HG03280 (cell line): ENCODE data around the gene PRKRA.
"Not testable (repeated sequence)": the region's sequence is repeated elsewhere in the genome, so short reads cannot be mapped to it uniquely, and the experiment has no call there.

Experiments
- ATAC-seq: cut with Tn5 transposase; IDR thresholded peaks from one replicate; pipeline ENCODE4 v1.9.1; 2021; ENCODE audit warnings: mild to moderate bottlenecking, moderate library complexity; ENCODE audit not compliant: unreplicated experiment

PRKRA gene

DNA sequence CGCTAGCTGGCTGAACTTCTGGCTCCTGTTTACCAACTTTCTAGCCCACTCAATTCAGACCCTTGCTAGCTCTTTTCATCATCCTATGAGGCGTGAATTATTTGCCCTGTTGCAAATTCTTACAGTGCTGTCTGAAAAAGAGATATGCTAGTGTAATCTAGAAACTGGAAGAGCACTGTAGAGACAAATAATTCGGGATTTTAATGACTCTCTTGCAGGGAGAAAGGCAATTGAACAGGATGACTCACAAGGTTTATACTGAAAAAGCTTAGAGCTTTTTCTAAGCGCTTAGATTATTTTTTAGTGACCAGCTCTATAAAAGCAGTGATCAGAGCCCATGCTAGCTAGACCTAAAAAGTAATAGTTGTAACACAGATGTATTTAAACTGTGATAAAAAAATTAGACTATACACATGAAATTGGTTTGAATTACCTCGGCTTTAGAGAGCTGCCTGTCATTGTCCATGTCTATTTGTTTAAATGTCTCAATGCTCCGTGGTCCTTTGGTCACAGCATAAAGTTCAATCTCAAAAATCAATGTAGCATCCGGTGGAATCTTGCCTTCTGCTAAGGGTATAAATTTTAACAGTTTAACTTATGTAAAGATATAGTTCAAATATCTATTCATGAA, 18.4 kb upstream of the PRKRA start:
- ATAC-seq: no peak

DNA sequence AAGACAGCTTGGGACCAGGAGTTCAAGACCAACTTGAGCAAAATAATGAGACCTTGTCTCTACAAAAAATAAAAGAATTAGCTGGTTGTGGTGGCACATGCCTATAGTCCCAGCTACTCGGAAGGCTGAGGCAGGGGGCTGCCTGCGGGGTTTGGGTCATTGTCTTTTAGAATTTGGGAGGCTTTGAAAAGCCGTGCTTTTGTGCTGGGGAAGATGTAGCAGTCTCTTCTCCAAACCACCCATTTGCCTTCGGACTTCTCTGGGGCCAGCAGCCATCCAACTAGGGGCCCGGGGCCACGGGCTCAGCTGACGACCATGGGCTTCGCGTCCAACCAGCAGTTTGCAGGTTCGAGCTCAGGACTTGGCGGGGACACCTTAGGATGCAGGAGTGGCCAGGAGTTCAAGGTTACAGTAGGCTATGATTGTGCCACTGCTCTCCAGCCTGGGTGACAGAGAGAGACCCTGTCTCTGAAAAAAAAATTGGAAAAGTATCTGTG, 6.5 kb upstream of the PRKRA start:
- no peak for ATAC-seq

DNA sequence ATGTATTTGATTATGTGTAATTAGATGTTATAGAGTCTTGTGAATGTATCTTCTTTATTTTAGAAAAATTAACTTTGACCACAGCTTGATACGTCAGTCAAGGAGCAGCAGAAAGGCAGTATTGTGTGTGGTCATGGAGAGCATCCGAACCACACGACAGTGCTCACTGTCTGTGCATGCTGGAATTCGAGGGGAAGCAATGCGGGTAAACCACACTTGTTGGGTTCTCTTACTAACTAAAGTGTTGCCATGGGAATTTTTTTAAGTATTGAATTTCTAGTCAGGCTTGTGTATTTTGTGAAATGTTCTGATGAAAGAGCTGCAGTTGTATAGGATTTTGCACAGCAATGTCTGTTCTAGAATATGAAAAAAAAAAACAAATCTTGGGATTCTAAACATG, 5.0 kb upstream of the PRKRA start:
- no peak for ATAC-seq

DNA sequence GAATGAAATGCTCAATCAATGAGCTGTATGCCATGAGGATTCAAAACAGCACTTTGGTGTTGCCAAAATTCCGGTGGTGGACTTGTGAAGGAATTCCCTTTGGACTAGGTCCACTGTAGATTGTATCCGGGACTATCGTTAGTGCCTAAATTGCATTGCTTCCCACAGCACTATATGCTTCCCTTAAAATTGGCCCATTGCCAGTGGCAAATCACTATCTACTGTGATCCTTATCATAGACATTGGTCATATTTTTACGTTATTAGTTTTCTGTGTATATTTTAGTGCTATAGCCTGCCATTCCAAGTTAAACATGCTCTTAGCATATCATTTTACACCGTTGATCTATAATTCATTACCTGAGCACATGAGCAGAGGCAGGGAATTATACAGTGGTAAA, 1.9 kb upstream of the PRKRA start:
- no peak for ATAC-seq

DNA sequence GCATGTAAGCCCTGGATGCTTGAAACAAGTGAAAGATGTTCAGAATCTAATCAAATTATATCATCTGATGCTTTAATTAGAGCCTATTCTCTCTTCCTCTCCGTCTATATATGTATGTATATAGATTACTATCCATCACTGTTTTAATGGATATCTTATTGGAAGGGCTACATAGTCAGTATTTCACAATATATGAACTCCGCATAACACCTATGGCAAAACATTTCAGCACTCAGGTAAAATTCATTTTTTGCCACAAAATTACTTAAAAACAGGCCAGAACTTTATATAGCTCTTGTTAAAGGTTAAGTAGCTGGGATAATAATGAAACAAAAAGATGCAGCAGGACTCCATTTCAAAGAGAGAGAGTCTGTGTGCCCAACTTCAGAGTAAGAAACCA, 1.4 kb upstream of the PRKRA start:
- no peak for ATAC-seq

DNA sequence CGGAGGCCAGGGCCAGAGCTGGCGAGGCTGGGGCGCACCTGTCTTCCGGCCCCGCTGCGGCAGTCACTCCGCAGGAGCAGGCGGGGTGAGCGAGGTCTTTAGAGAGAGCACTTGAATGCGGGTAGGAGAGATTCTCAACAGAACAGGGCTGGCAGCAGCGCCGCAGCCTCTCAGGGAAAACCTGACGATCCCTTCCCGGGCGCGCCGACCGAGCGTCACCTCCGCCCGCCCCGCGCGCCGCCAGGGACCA, 526 bp downstream of the PRKRA start:
- peak; percentile 54 for ATAC-seq

DNA sequence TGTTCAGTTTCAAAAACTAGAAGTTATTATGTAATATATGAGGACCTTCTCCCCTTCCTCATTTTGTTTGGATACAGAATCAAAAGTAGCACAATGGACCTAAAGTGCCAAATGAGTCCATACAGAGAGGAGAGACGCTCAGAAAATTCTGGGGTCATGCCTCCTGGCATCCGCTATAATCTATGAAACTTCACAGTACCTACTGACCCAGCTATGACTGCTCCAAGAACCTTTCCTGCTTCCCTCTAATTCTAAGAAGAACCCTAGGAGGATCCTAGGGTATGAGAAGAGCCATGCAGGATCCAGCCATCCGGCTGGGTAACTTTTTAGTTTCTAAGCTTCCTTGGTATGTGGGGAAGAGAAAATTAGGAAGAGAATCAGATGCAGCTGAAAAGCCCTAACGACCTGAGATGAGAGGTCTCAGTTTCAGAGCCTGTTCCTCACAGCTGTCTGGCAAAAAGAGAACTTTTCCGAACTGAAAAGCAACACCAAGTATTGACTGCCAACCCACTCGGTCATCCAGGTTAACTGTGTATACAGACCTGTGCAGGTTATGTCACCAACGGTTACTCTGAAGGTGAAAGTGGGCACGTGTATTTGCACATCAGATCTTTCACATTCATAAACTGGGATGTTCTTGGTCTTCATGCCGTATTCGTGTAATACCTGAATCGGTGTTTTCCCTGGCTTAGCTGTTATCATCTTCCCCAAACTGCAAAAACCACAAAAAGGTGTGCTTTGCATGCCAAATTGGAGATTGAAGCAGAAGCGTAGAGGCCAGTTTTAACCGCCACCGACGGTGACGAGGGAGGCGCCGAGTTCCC, 1.1 kb downstream of the PRKRA start:
- ATAC-seq: peak; percentile 9

DNA sequence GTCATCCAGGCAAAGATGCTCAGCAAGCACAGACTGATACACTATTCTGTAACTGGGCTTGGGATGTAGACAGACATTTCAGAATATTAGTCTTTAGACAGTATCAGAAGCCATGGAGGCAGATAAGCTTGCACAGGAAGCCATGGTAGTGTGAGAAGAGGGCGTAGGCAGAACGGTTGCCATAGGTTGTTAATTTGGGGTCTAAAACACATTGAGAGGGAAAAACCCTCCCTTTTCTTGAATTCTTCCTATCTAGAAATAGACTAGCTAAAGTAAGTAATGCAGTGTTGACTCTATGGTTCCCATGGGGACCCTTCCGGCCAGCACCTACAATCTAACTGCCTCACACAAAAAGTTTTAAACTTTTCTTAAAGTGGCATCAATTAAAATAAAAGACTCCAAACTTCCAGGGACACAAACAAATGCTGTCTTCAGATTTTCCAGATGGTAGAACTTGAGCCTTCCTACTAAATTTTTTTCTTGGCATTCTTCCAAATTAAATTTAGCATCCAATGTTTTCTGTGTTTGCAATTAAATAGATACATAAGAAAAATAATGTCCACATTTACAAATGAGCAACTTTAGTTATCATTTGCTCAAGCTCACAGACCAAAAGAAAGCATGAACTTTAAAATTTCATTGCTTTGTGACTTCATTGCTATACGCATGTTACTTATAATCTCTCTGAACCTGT, 1.9 kb downstream of the PRKRA start:
- ATAC-seq: no peak

DNA sequence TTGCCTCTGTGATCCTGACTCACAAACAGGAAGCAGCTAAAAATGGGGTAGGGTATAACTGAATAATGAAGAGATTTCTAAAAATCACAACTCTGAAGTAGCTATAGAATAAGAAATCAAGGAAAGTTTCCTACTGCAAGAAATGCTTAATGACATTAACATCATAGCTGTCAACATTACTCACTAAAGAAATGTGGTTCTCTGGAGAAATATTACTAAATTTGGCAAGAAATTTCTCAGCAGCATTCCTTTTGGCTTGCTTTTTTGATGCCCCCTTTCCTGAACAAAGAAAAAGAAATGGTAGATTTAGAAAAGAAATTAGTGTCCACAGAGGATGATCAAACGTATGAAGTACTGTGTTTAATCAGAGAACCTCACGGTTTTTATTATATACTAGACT, 9.5 kb downstream of the PRKRA start:
- no peak for ATAC-seq

DNA sequence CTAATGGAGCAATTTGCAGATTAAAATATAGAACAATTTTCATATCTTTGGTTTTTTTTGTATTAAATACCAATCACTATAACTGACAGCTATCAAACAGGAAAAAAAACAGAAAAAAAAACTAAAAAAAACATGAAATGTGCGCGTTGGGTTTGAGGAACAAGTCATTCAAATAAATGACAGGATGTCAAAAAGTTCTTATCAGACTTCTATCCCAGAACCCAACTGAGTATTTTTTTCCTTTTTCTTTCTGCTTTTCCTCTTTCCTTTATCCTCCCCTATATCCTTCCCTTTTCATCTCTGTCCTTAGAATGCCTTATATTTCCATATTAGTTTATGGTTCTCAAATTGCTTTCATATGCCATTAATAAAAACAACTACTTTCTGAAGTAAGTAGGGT, 14.3 kb downstream of the PRKRA start:
- ATAC-seq: no peak

DNA sequence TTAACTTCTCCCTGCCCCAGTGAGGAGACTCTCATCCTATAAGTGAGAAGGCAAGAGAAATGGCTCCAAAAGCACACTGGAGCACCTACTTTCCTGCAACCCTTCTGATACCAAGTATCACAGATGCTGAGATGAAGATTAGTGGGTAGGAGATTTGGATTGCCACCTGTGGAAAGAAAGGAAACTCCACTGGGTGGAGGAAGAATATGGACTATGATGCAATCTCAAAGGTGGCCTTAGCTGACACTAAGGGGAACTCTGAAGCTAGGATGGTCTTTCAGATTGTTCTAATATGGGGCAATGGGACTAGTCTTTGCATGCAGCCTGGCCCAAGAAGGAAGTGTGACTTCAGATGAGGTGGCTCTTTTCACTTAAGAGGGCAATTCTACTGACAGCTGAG, 21.6 kb downstream of the PRKRA start:
- no peak for ATAC-seq

DNA sequence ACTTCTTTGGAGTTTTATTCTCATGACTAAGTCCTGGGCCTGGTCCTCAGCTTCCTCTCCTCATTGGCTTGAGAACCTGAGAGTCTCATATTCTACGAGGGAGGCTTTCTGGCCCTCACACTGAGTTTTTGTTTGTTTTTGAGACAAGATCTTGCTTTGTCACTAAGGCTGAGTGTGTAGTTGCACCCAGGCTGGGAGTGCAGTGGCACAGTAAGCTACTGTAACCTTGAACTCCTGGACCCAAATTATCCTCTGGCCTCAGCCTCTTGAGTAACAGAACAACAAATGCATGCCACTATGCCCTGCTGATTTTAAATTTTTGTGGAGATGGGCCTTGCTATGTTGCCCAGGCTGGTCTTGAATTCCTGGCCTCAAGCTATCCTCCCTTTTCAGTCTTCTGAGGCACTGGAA, 22.6 kb downstream of the PRKRA start:
- no peak for ATAC-seq

DNA sequence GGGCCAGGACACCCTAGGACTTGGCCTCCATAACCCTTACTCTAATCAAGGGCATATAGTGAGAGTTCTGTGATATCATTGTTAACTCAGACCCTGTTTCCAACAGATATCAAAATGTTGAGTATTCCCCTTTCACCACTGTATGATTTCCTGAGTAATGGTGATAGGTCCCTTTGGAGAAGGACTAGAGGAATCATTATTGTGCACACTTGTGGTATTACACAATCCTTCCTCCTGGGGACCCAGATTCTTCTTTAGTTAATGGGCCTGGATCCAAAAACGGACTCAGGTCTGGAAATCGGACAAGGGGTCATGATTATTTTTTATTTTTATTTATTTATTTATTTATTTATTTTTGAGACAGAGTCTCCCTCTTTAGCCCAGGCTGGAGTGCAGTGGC, 23.5 kb downstream of the PRKRA start:
- no peak for ATAC-seq

DNA sequence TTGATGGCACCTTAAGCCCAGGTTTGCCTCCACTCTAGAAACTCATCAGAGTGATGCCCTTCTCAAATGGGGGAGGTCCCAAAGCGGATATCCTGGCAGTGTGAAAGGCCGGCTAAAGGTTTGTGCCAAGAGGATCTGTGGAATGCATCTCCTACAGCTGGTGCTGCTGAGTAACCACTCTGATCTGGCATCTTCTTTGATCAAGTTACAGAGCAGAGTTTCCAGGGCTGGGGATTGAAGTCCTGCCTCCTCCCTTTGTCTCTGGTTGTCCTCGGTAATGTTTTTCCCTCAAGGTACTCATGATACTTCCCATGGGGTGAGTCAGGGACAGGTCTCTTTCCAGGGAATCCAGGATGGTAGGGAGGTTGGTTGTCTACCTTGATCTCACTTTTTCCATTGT, 24.6 kb downstream of the PRKRA start:
- ATAC-seq: no peak

DNA sequence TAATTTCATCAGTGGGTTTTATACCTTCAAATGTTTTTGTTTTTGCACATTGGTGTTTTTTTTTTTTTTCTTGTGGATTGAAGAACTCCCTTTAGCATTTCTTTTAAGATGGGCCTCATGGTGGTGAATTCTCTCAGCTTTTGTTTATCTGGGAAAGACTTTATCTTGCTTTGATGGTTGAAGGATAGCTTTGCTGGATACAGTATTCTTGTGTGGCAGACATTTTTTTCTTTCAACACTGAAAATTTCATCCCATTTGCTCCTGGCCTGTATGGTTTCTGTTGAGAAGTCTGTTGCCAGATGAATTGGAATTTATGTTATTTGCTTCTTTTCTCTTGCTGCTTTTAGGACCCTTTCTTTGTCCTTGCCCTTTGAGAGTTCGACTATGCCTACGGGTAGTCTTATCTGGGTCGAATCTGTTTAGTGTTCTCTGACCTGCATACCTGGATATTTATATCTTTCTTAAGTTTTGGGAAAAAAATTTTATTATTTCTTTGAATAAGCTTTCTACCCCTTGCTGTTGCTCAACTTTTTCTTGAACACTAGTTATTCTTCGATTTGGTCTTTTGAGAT, 25.6 kb downstream of the PRKRA start:
- no peak for ATAC-seq

DNA sequence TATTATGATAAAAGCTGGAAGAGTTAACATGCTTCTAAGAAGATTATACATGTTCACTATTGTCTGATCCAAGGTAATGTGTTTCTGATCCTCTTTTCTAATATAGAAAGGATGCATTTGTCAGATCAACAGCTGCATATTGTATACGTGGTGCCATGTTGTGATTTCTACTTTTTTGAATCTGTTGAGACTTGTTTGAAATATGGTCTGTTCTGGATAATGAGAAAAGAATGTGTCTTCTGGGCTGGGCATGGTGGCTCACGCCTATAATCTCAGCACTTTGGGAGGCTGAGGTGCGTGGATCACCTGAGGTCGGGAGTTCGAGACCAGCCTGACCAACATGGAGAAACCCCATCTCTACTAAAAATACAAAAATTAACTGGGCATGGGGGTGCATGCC, 27.2 kb downstream of the PRKRA start:
- ATAC-seq: not testable (repeated sequence)

DNA sequence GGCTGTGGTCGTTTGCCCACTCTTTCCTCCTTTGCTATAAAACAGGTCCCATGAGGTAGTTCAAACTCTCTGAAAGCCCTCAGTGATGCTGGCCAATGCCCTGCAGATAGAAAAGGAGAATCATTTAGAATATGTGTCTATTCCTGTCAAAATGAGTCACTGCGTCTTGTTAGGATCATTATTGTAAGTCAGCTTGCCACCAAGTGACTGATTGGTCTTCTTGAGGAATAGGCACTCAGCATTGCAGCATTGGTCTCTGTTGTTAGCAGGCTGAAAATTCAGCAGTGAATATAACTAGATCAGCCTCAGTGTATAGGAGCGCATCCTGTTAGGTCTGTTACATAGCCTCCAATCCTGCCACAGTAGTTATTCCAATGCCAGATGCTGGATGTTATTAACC, 28.9 kb downstream of the PRKRA start:
- ATAC-seq: no peak

DNA sequence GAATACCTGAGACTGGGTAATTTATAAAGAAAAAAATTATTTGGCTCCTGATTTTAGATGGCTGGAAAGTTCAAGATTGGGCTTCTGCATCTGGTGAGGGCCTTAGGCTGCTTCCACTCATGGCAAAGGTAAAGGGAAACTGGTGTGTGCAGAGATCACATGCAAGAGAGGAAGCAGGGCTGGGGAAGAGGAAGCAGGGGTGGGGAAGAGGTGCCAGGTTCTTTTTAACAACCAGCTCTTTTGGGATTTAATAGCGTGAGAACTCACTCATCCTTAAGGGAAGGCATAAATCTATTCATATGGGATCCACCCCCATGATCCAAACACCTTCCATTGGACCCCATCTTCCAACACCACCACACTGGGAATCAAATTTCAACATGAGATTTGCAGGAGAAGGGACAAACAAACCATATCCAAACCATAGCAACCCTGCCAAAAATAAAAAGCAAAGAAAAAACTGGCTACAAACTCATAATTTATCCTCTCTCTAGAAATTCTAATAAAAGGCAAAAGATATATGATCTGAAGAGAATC, 30.4 kb downstream of the PRKRA start:
- no peak for ATAC-seq

DNA sequence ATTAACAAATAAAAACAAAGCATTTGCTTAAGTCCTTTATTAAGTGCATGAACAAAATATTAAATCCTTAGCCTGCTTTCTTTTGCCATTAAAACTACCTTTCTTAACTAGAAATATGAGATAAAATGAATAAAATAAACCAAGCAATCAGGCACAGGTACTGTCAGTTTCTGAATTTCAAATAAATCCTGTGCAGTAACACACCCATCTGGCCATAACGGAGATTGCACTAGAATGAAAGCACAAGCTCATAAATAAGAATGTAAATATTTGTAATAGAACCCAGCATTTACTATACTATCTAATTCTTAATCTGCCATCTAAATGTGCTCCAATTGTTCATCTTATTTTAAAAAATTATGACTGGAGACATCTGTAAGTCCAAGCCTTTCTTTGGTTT, 31.9 kb downstream of the PRKRA start:
- ATAC-seq: no peak

DNA sequence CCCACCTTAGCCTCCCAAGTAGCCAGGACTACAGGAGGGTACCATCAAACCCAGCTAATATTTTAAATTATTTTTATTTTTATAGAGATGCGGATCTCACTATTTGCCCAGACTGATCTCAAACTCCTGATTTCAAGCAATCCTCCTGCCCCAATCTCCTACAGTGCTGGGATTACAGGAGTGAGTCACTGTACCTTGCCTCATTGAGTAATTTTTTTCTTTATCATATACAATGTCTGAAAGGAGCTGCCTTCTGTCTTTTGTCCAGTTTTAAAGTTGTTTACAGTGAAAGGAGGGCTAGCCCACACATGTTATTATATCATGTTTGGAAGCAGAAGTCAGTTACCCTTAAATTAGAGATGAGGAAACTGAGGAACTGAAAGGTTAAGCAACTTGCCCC, 32.5 kb downstream of the PRKRA start:
- ATAC-seq: no peak

DNA sequence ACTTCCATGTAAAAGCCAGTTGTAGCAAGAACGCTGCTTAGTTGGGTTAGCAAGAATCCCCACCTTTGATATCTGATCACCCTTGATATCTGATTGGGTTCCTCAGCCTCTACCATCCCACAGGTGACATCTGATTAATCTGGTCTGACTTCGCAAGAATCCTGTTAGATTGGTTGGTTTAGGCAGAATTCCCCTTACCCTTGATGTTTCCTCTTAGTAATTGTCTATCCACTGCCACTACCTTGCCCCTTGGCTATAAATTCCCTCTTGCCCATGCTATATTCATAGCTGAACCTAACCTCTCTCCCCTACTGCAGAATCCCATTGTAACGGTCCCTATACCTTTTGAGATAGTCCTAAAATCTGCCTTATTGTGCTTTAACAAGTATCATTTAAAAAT, 33.1 kb downstream of the PRKRA start:
- ATAC-seq: no peak

DNA sequence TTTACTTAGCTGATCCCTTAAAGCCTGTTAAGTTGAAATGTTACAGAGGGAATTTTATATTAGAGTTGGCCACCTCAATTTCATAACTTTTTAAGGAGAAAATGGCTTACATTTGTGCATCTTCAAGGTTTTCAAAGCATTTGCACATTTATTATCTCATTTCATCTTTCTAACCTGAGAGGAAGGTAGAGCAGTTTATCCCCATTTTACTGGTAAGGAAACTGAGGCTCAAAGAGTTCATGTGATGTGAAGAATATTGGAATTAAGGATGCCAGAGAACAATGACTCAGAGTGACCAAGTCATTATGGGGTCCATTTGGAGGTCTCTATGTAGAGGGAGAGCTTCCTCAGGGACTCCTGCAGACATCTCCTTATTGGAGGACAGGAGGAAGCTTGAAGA, 35.0 kb downstream of the PRKRA start:
- ATAC-seq: no peak
